ENCODE measurements around the gene TCF7L1.

The TCF7L1 gene

DNA sequence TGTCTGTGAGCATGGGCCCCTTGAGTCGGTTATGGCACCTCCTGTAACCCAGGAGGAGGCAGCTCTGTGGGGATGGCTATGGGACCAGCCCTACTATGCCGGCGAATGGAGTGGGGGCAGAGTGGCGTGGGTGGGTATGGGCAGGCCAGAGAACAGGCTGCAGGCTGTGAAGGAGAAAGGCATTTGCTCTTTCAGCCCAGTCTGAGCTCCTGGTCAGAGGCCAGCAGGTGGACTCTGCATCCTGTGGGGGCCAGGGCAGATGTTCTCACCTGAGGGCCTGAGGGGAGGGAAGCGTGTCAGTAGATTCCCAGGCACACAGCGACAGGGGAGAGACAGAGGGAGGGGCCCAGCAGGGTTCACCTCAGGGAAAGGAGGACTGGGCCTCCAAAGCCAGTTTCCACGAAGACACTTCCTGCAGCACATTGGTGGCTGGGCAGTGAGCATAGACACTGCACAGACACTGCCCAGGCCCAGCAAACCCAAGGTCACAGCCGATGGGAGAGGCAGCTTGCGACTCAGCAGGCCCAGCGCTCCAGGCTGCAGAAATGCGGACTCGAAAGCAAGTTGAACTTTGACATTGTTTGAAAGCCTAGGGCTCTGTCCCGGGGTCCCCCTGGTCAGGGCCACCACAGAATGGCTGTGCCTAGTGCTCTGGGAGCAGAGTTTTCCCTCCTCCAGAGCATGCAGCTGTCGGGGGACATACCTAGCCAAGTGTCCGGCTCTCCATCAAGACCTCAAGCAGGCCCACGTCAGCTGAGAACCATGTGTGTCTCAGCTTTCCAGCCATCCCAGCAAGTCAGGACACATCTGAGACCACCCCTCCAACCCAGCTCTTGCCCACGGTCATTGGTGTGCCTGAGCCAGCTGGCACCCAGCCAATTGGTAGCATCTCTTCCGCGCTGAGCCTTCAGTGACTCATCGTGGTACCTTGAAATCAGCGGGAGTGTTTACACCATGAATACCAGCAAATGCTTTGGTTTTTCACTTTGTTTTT, 140.8 kb downstream of the TCF7L1 start:
- DNase-seq (ENCODE audit: low read depth in 1 of 2, low spot score in 1 of 2) = no peak

DNA sequence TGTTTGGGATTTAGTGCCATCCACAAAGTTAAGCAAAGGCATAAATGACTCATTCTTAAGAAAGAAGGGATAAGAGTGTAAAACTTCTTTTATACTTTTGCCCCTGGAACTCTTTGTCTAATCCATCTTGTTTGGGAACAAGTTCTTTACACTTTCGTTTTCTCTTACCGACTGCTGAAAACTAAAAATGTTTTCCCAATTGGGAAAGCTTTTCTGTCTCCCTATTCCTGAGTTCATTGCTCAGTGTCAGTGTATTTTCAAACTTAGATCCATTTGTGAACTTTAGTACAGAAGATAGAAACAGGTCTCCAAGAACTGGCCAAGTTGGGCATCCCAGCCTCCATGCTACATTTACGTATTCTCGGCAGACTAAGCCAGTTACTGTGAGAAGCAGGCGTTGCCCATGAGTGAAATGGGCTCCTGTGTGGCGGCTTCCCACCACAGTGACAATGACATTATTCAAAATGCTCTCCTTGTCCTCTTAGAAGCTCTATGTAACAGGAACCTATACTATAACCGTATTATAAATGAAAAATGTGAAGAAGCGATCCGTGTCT, 142.9 kb downstream of the TCF7L1 start:
- DNase-seq (ENCODE audit: low read depth in 1 of 2, low spot score in 1 of 2) = no peak

DNA sequence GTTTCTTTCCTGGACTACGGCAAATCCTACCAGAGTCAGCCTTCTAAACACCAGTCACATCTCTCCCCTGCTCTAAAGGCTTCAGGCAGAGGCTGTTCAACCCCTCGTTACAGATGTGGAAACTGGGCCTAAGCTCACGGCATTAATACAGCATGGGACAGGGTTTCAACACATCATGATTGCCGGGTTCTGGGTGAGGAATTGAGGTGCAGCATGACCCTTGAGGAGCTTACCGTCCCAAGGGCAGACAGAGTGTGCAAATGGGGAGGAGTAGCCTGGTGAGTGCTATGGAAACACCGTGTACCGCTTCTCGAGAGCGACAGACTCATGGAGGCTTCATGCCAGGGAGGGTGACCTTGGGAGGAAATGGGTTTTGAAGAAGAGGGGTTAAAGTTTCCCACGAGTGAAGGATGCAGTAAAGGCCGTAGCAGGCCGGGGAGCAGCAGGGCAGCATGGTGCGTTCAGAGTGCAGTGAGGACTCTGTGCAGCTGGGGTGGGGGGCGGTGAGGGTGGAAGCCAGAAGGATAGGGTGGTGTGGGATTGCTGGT, 143.5 kb downstream of the TCF7L1 start:
- DNase-seq (ENCODE audit: low read depth in 1 of 2, low spot score in 1 of 2) = no peak

DNA sequence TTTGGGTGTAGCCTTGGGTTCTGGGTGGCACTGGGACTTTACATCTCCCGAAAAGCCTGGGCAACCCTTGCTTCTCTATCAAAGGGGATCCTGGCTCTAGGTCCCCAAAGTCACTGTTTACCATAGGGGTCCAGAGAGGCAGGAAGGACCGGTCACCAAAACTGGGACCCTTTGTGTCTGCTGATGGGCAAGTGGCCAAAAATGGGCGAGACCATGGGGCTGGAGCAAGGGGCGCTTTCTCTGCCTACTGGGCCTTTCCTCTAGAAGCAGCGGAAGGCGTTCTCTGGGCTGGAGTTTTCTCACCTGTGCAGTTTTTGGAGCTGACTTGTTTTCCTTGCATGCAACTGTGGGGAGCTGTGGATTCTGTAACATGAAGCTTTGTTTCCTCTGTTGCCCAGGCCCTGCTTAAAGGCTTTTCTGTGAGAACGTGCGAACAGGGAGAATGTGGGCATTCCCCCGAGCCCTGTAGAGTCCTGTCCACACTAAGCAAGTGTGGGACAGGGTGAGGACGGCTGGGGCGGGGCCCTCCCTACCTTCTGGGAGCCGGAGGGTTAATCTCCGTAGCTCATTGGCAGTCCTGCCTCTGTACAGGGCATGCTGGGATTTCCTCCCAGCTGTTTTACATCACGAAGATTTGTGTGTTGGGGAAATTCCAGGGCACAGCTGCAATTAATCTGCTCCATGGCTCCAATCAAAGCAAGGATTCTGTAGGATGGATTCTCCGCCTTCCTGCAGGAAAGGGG, 144.4 kb downstream of the TCF7L1 start:
- DNase-seq (ENCODE audit: low read depth in 1 of 2, low spot score in 1 of 2) = no peak

DNA sequence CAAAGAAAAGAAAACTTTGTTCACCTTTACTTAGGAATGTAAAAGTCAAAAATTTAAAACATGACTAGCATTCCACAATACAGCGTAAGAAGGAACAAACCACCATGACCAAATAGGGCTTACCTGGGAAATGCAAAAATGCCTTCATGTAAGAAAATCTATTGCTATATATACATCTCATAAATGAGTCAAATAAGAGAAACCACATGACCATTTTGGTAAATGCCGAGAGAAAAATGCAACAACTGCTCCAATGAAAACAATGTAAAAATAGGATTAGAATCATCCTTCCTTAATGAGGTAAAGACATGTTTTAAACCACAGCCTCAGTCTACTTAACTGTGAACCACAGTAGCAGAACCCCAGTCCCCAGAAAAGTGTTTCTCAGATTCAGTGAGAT, 145.2 kb downstream of the TCF7L1 start:
- DNase-seq (ENCODE audit: low read depth in 1 of 2, low spot score in 1 of 2) = no peak

DNA sequence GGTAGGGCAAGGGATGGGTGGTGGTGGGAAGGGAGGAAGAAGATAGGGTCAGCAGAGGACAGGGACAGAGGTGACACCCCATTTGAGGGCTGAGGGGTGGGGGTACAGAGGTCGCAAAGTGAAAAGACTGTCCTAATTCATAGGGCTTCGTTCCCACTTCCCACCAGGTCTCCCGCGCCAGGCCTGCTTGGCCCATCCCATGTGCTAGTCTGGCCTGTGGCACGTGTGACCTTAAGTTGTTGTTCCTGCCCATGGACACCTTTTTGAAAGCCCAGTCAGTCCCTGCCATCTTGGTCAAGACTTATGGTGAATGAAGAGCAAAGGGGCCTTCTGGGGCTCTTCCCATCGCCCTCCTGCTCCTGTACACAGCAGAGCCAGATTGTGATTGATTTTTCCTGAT, 148.4 kb downstream of the TCF7L1 start:
- no peak for DNase-seq (ENCODE audit: low read depth in 1 of 2, low spot score in 1 of 2)

DNA sequence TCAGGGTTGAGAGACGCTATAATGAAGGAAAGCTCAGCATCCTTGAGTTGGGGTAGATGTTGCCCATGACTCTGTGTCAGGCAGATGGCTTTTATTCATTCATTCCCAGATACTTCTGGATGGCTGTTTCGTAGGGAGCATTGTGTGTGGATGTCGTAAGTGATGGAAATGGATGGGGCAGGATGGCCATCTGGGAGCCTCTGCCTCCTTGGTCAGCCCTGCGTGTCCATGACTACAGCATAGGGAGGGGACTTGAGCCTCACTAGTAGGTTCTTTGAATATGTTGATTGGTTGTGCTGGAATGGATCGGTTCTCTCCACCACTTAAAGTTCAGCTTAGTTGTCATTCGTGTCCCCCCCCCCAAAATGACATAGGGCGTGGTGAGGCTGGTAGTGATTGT, 149.7 kb downstream of the TCF7L1 start:
- DNase-seq (ENCODE audit: low read depth in 1 of 2, low spot score in 1 of 2) = no peak

DNA sequence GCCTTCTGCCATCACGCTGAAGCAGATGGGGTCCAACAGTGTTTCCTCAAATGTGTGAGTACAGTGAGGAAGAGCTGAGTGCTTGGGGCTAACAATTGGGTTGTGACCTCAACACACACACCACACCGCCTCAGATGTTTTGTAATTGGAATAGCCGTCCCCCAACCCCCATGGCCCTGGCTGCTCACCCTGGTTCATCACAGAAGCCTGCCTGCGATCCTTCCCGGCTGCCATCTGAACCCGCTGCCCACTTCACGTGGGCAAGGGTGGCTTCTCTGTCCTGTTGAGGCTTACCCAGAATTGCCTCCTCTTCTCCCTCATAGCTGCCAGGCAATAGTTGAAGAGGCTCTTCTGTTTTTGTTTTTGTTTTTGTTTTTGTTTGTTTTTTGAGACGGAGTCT, 150.4 kb downstream of the TCF7L1 start:
- no peak for DNase-seq (ENCODE audit: low read depth in 1 of 2, low spot score in 1 of 2)

DNA sequence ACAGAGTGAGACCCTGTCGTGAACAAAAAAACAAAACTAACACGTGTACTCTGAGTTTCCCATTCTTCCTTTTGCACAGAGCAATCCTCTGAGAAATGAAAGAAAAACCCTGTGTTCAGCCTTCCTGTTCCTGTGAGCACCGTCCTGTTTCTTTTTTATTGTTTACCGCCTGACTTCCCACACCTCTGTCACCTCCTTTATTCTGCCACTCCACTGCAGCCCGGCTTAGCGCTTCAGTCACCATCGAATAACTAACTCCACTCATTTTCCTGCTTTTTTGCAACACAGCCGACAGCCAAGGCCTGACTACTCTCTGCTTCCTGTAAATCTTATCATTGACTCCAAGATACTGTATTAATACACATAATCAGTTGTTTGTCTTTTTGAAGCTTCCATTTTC, 153.7 kb downstream of the TCF7L1 start:
- no peak for DNase-seq (ENCODE audit: low read depth in 1 of 2, low spot score in 1 of 2)

DNA sequence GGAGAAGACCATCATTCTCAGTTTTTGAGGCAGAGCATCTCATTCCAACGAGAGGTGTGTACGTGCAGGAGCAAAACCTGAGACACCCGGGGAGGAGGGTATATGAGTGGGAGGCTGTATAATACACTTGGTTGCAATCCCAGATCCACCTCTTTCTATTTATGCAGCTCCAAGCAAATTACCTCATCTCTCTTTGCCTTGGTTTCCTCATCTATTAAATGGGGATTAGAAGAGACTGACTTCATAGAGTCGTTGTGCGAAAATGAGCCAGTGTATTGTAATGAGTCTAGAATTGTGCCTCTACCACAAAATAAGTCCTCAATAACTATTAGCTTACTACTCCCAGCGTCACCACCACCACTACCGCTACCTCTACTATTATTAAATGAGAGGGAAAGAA, 154.5 kb downstream of the TCF7L1 start:
- DNase-seq (ENCODE audit: low read depth in 1 of 2, low spot score in 1 of 2) = no peak

DNA sequence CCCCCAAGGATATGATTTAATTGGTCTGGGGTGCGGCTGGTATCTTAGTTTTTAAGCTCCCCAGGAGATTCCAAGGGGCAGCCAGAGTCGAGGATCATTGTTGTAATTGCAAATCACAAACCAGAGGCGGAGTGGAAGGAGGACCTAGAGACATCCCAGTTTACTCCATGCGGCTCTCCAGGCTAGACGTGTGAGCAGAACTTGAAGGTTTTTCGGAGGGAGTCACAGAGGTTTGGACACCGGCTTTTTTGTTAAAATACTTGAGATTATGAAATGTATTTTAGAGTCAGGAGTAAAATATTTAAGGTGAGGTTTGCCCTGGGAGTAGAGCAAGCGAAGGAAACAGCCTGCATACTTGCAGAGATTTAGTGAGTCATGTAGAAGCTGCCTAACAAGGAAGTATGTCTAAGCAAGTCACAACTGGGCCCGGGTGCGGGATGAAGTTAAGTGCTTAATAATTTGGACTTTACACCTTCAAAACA, 155.1 kb downstream of the TCF7L1 start:
- DNase-seq (ENCODE audit: low read depth in 1 of 2, low spot score in 1 of 2) = no peak

DNA sequence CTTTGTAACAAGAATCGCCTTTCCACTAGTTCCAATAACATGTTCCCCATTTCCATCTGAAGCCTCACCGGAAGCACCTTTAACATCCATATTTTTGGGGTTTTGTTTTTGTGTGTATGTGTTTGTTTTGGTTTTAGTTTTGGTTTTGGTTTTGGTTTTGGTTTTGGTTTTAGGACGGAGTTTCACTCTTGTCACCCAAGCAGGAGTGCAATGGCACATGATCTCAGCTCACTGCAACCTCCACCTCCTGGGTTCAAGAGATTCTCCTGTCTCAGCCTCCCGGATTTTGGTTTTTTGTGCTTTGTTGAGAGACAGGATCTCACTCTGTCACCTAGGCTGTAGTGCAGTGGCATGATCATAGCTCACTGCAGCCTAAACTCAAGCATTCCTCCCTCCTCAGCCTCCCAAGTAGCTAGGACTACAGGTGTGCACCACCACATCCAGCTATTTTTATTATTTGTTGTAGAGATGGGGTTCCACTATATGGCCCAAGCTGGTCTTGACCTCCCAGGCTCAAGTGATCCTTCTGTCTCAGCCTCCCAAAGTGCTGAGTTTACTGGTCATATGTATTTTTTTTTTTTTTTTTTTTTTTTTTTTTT, 158.3 kb downstream of the TCF7L1 start:
- no peak for DNase-seq (ENCODE audit: low read depth in 1 of 2, low spot score in 1 of 2)

DNA sequence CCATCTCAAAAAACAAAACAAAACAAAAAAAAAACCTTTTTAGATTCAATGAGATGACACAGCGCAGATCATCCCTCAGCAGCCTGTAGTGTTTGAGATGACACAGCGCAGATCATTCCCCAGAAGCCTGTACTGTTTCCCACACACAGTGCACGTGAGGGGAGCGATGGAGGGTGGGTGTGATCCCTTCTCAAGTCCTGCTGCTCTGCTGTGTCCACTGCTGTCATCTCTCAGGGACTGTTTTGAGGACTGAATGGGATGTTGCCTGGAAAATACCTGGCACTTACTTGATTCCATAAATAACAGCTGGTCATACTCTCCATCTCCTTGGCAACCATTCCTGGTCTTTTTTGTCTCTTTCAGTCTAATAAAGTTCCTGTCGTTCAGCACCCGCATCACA, 168.9 kb downstream of the TCF7L1 start:
- no peak for DNase-seq (ENCODE audit: low read depth in 1 of 2, low spot score in 1 of 2)

DNA sequence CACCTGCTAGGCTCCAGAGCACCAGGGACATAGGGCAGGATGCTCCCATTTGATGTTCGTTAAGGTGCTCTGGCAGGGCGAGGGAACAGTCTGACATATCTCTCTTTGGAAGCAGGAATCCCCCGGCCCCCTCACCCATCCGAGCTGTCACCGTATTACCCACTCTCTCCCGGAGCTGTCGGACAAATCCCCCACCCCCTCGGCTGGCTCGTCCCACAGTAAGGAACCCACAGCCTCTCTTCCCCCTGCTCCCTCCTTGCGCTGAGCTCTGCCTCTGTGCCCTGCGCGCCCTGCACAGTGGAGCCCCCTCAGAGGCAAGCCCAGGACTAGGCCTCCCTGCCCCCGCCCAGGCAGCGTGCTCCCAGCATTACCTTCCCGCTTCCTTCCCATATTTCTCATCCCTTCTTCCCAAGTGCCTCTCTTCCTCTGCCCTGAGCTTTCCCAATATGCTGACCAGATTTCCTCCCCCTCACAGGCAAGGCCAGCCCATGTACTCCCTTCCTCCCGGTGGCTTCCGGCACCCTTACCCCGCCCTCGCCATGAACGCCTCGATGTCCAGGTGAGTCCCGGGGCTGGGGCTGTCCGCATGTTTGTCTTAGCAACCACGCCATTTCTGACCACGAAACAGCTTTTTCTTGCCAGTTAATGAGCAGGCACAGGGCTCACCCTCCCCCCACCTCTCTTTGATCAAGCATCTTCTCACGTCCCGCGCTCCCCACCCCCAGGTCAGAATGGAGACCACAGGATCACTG, 170.8 kb downstream of the TCF7L1 start:
- DNase-seq (ENCODE audit: low read depth in 1 of 2, low spot score in 1 of 2) = no peak

DNA sequence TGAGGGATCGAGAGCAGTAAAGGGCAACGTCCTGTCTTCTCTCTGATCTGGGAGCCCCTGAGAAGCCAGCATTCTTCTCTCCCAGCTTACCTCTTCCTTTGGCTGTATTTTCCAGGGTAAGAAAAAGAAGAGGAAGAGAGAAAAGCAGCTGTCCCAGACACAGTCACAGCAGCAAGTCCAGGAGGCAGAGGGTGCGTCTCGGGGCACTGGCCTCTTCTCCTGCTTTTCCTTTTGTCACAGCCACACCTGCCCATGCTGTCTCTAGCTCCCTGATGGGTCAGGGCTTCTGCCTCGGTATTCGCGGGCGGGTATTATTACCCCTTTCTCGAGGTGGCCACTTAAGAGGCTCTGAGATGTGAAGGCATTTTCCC, 174.3 kb downstream of the TCF7L1 start:
- DNase-seq (ENCODE audit: low read depth in 1 of 2, low spot score in 1 of 2) = no peak

DNA sequence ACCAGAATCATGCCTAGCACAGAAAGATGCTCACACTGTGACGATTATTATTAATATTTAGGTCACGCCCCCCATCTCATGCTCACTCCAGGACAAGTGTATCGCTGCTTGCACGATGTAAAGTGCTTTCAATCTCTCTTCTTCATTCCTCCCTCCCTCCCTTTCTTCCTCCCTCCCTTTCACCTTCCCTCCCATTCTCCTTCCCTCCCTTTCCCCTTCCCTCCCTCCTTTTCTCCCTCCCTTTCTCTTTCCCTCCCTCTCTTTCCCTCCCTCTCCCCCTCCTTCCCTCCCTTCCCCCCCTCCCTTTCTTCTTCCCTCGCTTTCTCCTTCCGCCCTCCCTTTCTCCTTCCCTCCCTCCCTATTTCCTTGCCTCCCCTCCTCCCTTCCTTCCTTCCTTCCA, 175.0 kb downstream of the TCF7L1 start:
- DNase-seq (ENCODE audit: low read depth in 1 of 2, low spot score in 1 of 2) = no peak

DNA sequence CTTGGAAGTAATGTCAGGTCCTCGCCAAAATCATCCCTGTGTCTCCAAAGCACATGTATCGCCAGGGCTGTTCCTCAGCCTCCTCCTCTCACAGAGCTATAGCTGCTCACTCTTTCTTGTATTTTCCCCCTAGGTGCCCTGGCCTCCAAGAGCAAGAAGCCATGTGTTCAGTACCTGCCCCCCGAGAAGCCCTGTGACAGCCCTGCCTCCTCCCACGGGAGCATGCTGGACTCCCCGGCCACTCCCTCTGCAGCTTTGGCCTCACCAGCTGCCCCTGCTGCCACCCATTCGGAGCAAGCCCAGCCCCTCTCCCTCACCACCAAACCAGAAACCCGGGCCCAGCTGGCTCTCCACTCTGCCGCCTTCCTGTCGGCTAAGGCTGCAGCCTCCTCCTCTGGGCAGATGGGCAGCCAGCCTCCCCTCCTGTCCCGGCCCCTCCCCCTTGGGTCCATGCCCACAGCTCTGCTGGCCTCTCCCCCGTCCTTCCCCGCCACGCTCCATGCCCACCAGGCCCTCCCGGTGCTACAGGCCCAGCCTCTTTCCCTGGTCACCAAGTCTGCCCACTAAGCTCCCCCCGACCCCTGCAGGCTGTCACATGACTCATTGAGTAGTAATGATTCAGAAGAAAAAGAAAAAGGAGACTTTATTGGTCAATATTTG, 175.8 kb downstream of the TCF7L1 start:
- no peak for DNase-seq (ENCODE audit: low read depth in 1 of 2, low spot score in 1 of 2)

DNA sequence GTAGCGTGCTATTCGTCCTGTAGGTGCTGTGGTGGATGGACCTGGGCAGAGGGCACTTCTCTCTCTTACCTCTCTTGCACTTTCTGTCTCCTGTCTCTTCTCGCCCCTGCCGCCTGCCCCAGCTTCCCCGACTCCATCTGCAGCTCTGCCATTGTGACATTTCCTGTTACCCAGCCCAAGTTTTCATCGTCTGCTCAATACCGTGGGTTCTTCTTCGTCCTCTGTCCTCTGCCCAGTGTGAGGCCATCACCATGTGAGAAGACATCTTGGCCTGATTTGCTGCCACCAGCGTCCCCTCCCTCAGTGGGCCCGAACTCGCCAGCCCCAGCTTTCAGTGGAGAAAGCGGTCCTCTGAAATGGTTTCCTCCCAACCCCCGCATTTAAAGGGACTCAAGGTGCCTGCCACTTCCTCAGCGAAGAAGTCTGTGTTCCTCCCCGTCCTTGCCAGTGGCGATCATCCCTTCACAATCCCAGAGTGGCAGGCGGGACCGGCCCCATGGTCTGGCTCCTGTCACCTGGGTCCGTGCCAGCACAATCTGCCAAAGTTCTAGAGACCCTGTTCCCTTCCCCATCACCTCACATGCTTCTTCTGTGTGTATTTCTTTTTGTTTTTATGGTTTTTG, 176.6 kb downstream of the TCF7L1 start:
- DNase-seq (ENCODE audit: low read depth in 1 of 2, low spot score in 1 of 2) = no peak

DNA sequence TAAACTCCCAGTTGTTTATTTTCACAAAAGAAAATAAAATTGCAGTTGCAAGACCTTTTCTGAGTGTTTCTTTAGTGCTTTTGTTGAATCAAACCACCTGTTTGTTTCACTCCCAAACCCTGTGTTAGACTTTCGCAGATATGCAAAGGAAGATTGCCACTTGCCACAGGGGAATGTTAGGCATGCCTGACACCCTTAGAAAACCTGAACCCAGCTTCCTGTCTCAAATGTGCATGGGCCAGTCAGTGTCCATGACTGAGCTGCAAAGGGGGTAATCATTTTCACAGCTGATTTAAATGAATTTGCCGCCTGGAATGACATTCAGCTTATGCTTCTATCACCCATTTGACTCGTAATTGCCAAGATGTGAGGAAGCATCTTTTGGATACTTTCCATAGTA, 177.1 kb downstream of the TCF7L1 start:
- no peak for DNase-seq (ENCODE audit: low read depth in 1 of 2, low spot score in 1 of 2)

DNA sequence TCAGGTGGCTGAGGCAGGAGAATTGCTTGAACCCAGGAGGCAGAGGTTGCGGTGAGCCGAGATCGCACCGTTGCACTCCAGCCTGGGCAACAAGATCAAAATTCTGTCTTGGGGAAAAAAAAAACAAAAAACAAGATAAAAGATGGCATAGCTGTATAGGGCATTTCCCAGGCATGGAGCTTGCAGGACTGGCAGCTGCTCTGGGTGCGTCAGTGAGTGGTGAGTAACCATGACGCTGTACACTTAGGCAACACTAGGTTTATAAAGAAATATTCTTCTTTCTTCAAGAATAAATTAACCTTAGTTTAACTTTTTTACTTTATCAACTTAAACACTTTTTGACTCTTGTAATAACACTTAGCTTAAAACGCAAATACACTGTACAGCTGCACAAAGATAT, 179.2 kb downstream of the TCF7L1 start:
- DNase-seq (ENCODE audit: low read depth in 1 of 2, low spot score in 1 of 2) = no peak
